HCT116 (cell line): ENCODE data around the gene EGFLAM. TPM values are rescaled to one million over a fixed set of nuclear protein-coding genes. Genes with fewer than 3 reads are reported as not detected.

Source experiments
- ATAC-seq: fragments of 200-7000 bp; cut with Tn5 transposase; 2 replicates; pipeline ENCODE4 v1.9.1; 2020; ENCODE audit warnings: mild to moderate bottlenecking, moderate library complexity
- BruUV-seq: library from RNA; stranded (reverse); fragments of 400-500 nt; replicated peaks from 2 replicates; lab custom pipeline; 2021; lab: Mats Ljungman, UMichigan
- CTCF ChIA-PET: fragments of 300-600 bp; sonication (Branson Sonifier 250); formaldehyde crosslinking; loops from one replicate; lab custom pipeline; 2021; ENCODE audit warnings: antibody characterized with exemption; lab: Charles Lee
- POLR2A ChIA-PET: fragments of 300-600, 350-600 bp; sonication (Branson Sonifier 250); formaldehyde crosslinking; loops from one replicate; lab custom pipeline; 2021; ENCODE audit warnings: antibody characterized with exemption; lab: Charles Lee
- RAD21 ChIA-PET, 2 experiments: fragments of 300-600 bp; sonication (Branson Sonifier 250); formaldehyde crosslinking; loops; one replicate each; lab custom pipeline; 2023; ENCODE audit warnings: low total read pairs in 2 of 2; ENCODE audit not compliant: uncharacterized antibody in 2 of 2, unreplicated experiment in 2 of 2, low non-redundant PET in 1 of 2; lab: Charles Lee
- DNase-seq: peaks from one replicate; pipeline ENCODE4 v3.0.0-alpha.2; 2010; ENCODE audit warnings: low read depth, low spot score
- H2AFZ ChIP-seq: fragments of 200-600 bp; shearing (Covaris generic), sonication (generic); 2 replicates; pipeline ENCODE4 v1.6.1; 2017; ENCODE audit warnings: low read depth, mixed run types, mixed read lengths, antibody characterized with exemption, low read length; ENCODE audit not compliant: poor library complexity, severe bottlenecking
- H3K27ac ChIP-seq: 2 replicates; pipeline ENCODE4 v1.5.1; 2012; ENCODE audit warnings: low read depth, low read length
- H3K27me3 ChIP-seq: fragments of 200-600 bp; sonication (generic); 2 replicates; pipeline ENCODE4 v1.6.1; 2016; ENCODE audit warnings: mixed run types, low read length, mixed read lengths; ENCODE audit not compliant: insufficient read depth
- H3K36me3 ChIP-seq, 2 experiments: fragments of 200-500 bp in 1 of 2; fragments of 200-600 bp in 1 of 2; sonication (Bioruptor generic) in 1 of 2; sonication (generic) in 1 of 2; 2 replicates each; pipeline versions ENCODE4 v1.5.1 to v1.6.1; 2014 to 2016; ENCODE audit warnings: low read length in 2 of 2, inconsistent platforms in 1 of 2, mixed read lengths in 1 of 2, mixed run types in 1 of 2; ENCODE audit not compliant: insufficient read depth in 2 of 2, control insufficient read depth in 1 of 2
- H3K4me1 ChIP-seq, 2 experiments: fragments of 200-600 bp in 1 of 2; sonication (generic) in 1 of 2; 2 replicates each; pipeline versions ENCODE4 v1.5.1 to v1.6.1; 2012 to 2017; ENCODE audit warnings: low read length in 2 of 2, inconsistent platforms in 1 of 2, mild to moderate bottlenecking in 1 of 2, mixed read lengths in 1 of 2, mixed run types in 1 of 2, moderate library complexity in 1 of 2; ENCODE audit not compliant: insufficient read depth in 2 of 2, control insufficient read depth in 1 of 2
- H3K4me2 ChIP-seq: fragments of 200-600 bp; sonication (generic); 2 replicates; pipeline ENCODE4 v1.6.1; 2017; ENCODE audit warnings: mixed run types, low read length, mixed read lengths
- H3K4me3 ChIP-seq, 2 experiments: fragments of 200-600 bp in 1 of 2; sonication (generic) in 1 of 2; replicated peaks in 1 of 2; 2 replicates each; pipeline ENCODE4 v1.5.1; 2011 to 2016; ENCODE audit warnings: low read length in 2 of 2, control low read depth in 1 of 2, low read depth in 1 of 2, mild to moderate bottlenecking in 1 of 2, mixed read lengths in 1 of 2, mixed run types in 1 of 2
- H3K79me2 ChIP-seq: fragments of 200-600 bp; sonication (generic); 2 replicates; pipeline ENCODE4 v1.6.1; 2017; ENCODE audit warnings: mild to moderate bottlenecking, mixed run types, low read length, moderate library complexity, mixed read lengths; ENCODE audit not compliant: insufficient read depth
- H3K9ac ChIP-seq: fragments of 200-600 bp; sonication (generic); 2 replicates; pipeline ENCODE4 v1.6.1; 2016; ENCODE audit warnings: low read length, mixed read lengths
- H3K9me2 ChIP-seq: fragments of 200-600 bp; sonication (generic), shearing (Covaris generic); 2 replicates; pipeline ENCODE4 v1.6.1; 2017; ENCODE audit warnings: mixed run types, mild to moderate bottlenecking, moderate library complexity; ENCODE audit not compliant: insufficient read depth
- H3K9me3 ChIP-seq, 2 experiments: fragments of 200-500 bp in 1 of 2; fragments of 200-600 bp in 1 of 2; sonication (Bioruptor generic) in 1 of 2; sonication (generic) in 1 of 2; 2 replicates each; pipeline ENCODE4 v1.6.1; 2014 to 2017; ENCODE audit warnings: low read length in 2 of 2, mixed read lengths in 2 of 2, inconsistent platforms in 1 of 2, low read depth in 1 of 2, mild to moderate bottlenecking in 1 of 2, mixed run types in 1 of 2, moderate library complexity in 1 of 2; ENCODE audit not compliant: control insufficient read depth in 1 of 2, insufficient read depth in 1 of 2
- H4K20me1 ChIP-seq: fragments of 200-600 bp; sonication (generic), shearing (Covaris generic); 2 replicates; pipeline ENCODE4 v1.6.1; 2017; ENCODE audit warnings: mixed run types, mild to moderate bottlenecking, moderate library complexity; ENCODE audit not compliant: insufficient read depth
- CEBPB ChIP-seq: IDR thresholded peaks from 2 replicates; pipeline ENCODE4 v1.6.1; 2012; ENCODE audit warnings: low read depth
- CTCF ChIP-seq, 3 experiments: fragments of 200-600 bp in 1 of 3; sonication (generic) in 1 of 3; IDR thresholded peaks in 2 of 3; conservative IDR thresholded peaks in 1 of 3; 2 replicates each; pipeline ENCODE4 v1.5.1; 2012 to 2017; ENCODE audit warnings: low read depth in 2 of 3, low read length in 2 of 3, antibody characterized with exemption in 1 of 3, borderline replicate concordance in 1 of 3, control low read depth in 1 of 3, mild to moderate bottlenecking in 1 of 3, mixed read lengths in 1 of 3, mixed run types in 1 of 3, moderate library complexity in 1 of 3; ENCODE audit not compliant: insufficient read depth in 1 of 3
- EZH2phosphoT487 ChIP-seq: fragments of 200-600 bp; IDR thresholded peaks from 2 replicates; pipeline ENCODE4 v1.6.1; 2018; ENCODE audit warnings: antibody characterized with exemption, borderline replicate concordance
- FOSL1 ChIP-seq: IDR thresholded peaks from 2 replicates; pipeline ENCODE4 v1.6.1; 2012; ENCODE audit warnings: low read depth
- RAD21 ChIP-seq: IDR thresholded peaks from 2 replicates; pipeline ENCODE4 v1.6.1; 2012; ENCODE audit warnings: low read depth, mild to moderate bottlenecking
- REST ChIP-seq: IDR thresholded peaks from 2 replicates; pipeline ENCODE4 v1.6.1; 2012; ENCODE audit warnings: low read depth
- SIN3A ChIP-seq: IDR thresholded peaks from 2 replicates; pipeline ENCODE4 v1.6.1; 2012; ENCODE audit warnings: low read depth
- SRF ChIP-seq: IDR thresholded peaks from 2 replicates; pipeline ENCODE4 v1.6.1; 2012; ENCODE audit warnings: low read depth
- TCF7L2 ChIP-seq: IDR thresholded peaks from 2 replicates; pipeline ENCODE4 v1.7.0; 2011; ENCODE audit warnings: borderline replicate concordance, inconsistent platforms; ENCODE audit not compliant: insufficient read depth, insufficient read length; ENCODE audit errors: extremely low read depth
- YY1 ChIP-seq: IDR thresholded peaks from 2 replicates; pipeline ENCODE4 v1.6.1; 2011; ENCODE audit warnings: low read length, low read depth, moderate library complexity, mild to moderate bottlenecking; ENCODE audit not compliant: insufficient replicate concordance; ENCODE audit errors: extremely low read depth
- ZFX ChIP-seq: fragments of 450-650 bp; IDR thresholded peaks from 2 replicates; pipeline ENCODE4 v1.6.1; 2017
- ZNF274 ChIP-seq: fragments of 200-500 bp; sonication (Bioruptor generic); IDR thresholded peaks from 2 replicates; pipeline ENCODE4 v1.6.1; 2014; ENCODE audit warnings: mild to moderate bottlenecking, low read depth, low read length, inconsistent platforms
- intact Hi-C: fragments of 100-400 bp; cut with micrococcal nuclease; formaldehyde crosslinking; loops from 2 replicates; pipeline ENCODE4 v1.10.0; 2022
- total RNA-seq: library from RNA; stranded (reverse); gene quantifications from one replicate; pipeline ENCODE4 v1.2.1, GENCODE V29; 2021; ENCODE audit not compliant: unreplicated experiment

EGFLAM gene
- total RNA-seq, 1 experiment from 2014 or later: not detected

- Histone ChIP-seq H3K27me3 (peaks cover 9% of the 10 kb centered on the region; the same call in 1 of the 2 replicates), H4K20me1 (no peaks in the 10 kb centered on the region), H3K79me2 (no peaks in the 10 kb centered on the region), H3K36me3 (no peaks in the 10 kb centered on the region), H3K4me2 (no peak overlapping the region), H3K4me1 (no peaks in the 10 kb centered on the region), H3K9me3 (no peaks in the 10 kb centered on the region), H2AFZ (no peak overlapping the region), H3K9ac (no peak overlapping the region), H3K27ac (no peak overlapping the region), H3K9me2 (no peaks in the 10 kb centered on the region), H3K4me3 (no peak overlapping the region)
- RAD21 ChIA-PET: no interaction called here
- POLR2A ChIA-PET: no interaction called here
- no peak for TF ChIP-seq FOSL1
- no peak for TF ChIP-seq CTCF (IDR thresholded peaks at IDR 0.05 in 2 of 3, conservative IDR thresholded peaks at IDR 0.05 in 1 of 3; ENCODE audit: borderline replicate concordance in 1 of 3, insufficient read depth in 1 of 3, low read depth in 2 of 3, low read length in 2 of 3)
- TF ChIP-seq SRF: no peak
- BruUV-seq: no TSS peak
- ATAC-seq (no peak), DNase-seq (no peak)
- CTCF ChIA-PET: no interaction called here
- intact Hi-C loops: no loop called here
Observed at GRCh38 chr5:38286002-38286401, 27.6 kb downstream of the EGFLAM start.

GRCh38 chr5:38287124-38287523 is 28.8 kb downstream of the EGFLAM start:
- BruUV-seq: no TSS peak
- TF ChIP-seq CEBPB (no peak), TCF7L2 (no peak), YY1 (no peak), ZFX (no peak), REST (no peak), RAD21 (no peak), CTCF (IDR thresholded peaks at IDR 0.05 in 2 of 3, conservative IDR thresholded peaks at IDR 0.05 in 1 of 3; ENCODE audit: borderline replicate concordance in 1 of 3, insufficient read depth in 1 of 3, low read depth in 2 of 3, low read length in 2 of 3) (no peak), SIN3A (no peak), FOSL1 (no peak), EZH2phosphoT487 (no peak), ZNF274 (no peak)

More at GRCh38 chr5:38287124-38287523, 28.8 kb downstream of the EGFLAM start:
- Histone ChIP-seq H3K27ac (no peak overlapping the region), H3K4me1 (no peaks in the 10 kb centered on the region), H3K36me3 (no peaks in the 10 kb centered on the region), H3K9me2 (no peaks in the 10 kb centered on the region), H3K9ac (no peak overlapping the region), H3K4me3 (no peak overlapping the region), H2AFZ (no peak overlapping the region), H3K9me3 (no peaks in the 10 kb centered on the region), H3K27me3 (peaks cover 9% of the 10 kb centered on the region; the same call in 1 of the 2 replicates), H3K79me2 (no peaks in the 10 kb centered on the region), H3K4me2 (no peak overlapping the region), H4K20me1 (no peaks in the 10 kb centered on the region)
- POLR2A ChIA-PET: no interaction called here
- ATAC-seq (no peak), DNase-seq (no peak)
- CTCF ChIA-PET: no interaction called here
- intact Hi-C loops: no loop called here
- RAD21 ChIA-PET: no interaction called here
